ENCODE results near the gene CLCN4.

GRCh38 chrX:10223781-10224180 lies 67.0 kb downstream of the CLCN4 start:
- TF ChIP-seq CTCF (IDR thresholded peaks at IDR 0.05) (no peak), POLR2AphosphoS5 (IDR thresholded peaks at IDR 0.05) (no peak)

All from suprapubic skin (tissue), 3 donors.